Suprapubic skin (tissue), 4 donors: ENCODE data around the gene CBLL1. TPM values are rescaled to one million over a fixed set of nuclear protein-coding genes. Genes with fewer than 3 reads are reported as not detected.

ENCODE experiments used
- DNase-seq, 2 donors: peaks; one replicate each; pipeline ENCODE4 v3.0.0-alpha.2; 2019; ENCODE audit warnings: low spot score in 2 of 2
- H3K27ac ChIP-seq: fragments of 200-600 bp; sonication (generic); one replicate; pipeline ENCODE4 v1.5.1; 2019
- H3K27me3 ChIP-seq: fragments of 200-600 bp; sonication (generic); one replicate; pipeline ENCODE4 v1.5.1; 2019
- H3K36me3 ChIP-seq: fragments of 200-600 bp; sonication (generic); one replicate; pipeline ENCODE4 v1.5.1; 2019
- H3K4me1 ChIP-seq: fragments of 200-600 bp; sonication (generic); one replicate; pipeline ENCODE4 v1.5.1; 2019
- H3K4me3 ChIP-seq: fragments of 200-600 bp; sonication (generic); one replicate; pipeline ENCODE4 v1.5.1; 2019; ENCODE audit warnings: mild to moderate bottlenecking
- H3K9me3 ChIP-seq: fragments of 200-600 bp; sonication (generic); one replicate; pipeline ENCODE4 v1.5.1; 2019
- CTCF ChIP-seq, 2 donors: fragments of 200-600 bp in 1 of 2; fragments of 450-650 bp in 1 of 2; sonication (generic) in 1 of 2; IDR thresholded peaks; one replicate each; pipeline ENCODE4 v1.5.1; 2016 to 2019; ENCODE audit warnings: antibody characterized with exemption in 2 of 2, mild to moderate bottlenecking in 1 of 2, moderate library complexity in 1 of 2
- EP300 ChIP-seq: sonication (generic); formaldehyde crosslinking; IDR thresholded peaks from one replicate; pipeline ENCODE4 v1.6.1; 2017; ENCODE audit warnings: antibody characterized with exemption
- POLR2A ChIP-seq, 2 donors: fragments of 450-650 bp; IDR thresholded peaks; one replicate each; pipeline ENCODE4 v1.6.1; 2017; ENCODE audit warnings: antibody characterized with exemption in 2 of 2, mild to moderate bottlenecking in 2 of 2, moderate library complexity in 2 of 2
- POLR2AphosphoS5 ChIP-seq, 3 donors: sonication (generic); formaldehyde crosslinking; IDR thresholded peaks; one replicate each; pipeline ENCODE4 v1.6.1; 2017; ENCODE audit warnings: antibody characterized with exemption in 3 of 3
- WGBS: methylation state at CpG from one replicate; pipeline ENCODE4 v1.1.5; 2018; 5-methylcytosine and 5-hydroxymethylcytosine counted together
- total RNA-seq, 4 donors: library from RNA; depleted of rRNA; stranded (reverse); fragments of >200 nt; gene quantifications; one replicate each; pipeline ENCODE4 v1.1.0, GENCODE V29; 2016

CBLL1 gene
- total RNA-seq, 4 donors from 2014 or later: 47.4 to 63.0 (median 49.9) TPM

GRCh38 chr7:107701191-107701590 is 42.8 kb upstream of the CBLL1 start:
- Histone ChIP-seq H3K36me3 (no peaks in the 10 kb centered on the region), H3K27ac (no peak overlapping the region), H3K4me3 (no peak overlapping the region), H3K27me3 (no peaks in the 10 kb centered on the region), H3K9me3 (no peaks in the 10 kb centered on the region), H3K4me1 (no peaks in the 10 kb centered on the region)
- no peak for TF ChIP-seq CTCF (IDR thresholded peaks at IDR 0.05)
- no peak for TF ChIP-seq EP300
- no peak for TF ChIP-seq POLR2A (IDR thresholded peaks at IDR 0.05)
- TF ChIP-seq POLR2AphosphoS5 (IDR thresholded peaks at IDR 0.05): no peak
- WGBS: 73% methylated on average over 3 of the region's 3 CpGs
- no peak for DNase-seq

- Histone ChIP-seq H3K4me3 (no peak overlapping the region), H3K27ac (no peak overlapping the region), H3K9me3 (no peaks in the 10 kb centered on the region), H3K27me3 (no peaks in the 10 kb centered on the region), H3K36me3 (no peaks in the 10 kb centered on the region), H3K4me1 (no peaks in the 10 kb centered on the region)
- TF ChIP-seq EP300: no peak
- TF ChIP-seq POLR2A (IDR thresholded peaks at IDR 0.05): no peak
- TF ChIP-seq POLR2AphosphoS5 (IDR thresholded peaks at IDR 0.05): no peak
- no peak for TF ChIP-seq CTCF (IDR thresholded peaks at IDR 0.05)
- no peak for DNase-seq
These were observed 40.7 kb upstream of the CBLL1 start for GRCh38 chr7:107703219-107703618.

GRCh38 chr7:107703872-107704271 is 40.1 kb upstream of the CBLL1 start:
- TF ChIP-seq CTCF (IDR thresholded peaks at IDR 0.05) (no peak), EP300 (no peak), POLR2A (IDR thresholded peaks at IDR 0.05) (no peak), POLR2AphosphoS5 (IDR thresholded peaks at IDR 0.05) (no peak)
- no peaks in the 10 kb centered on the region for H3K4me1 ChIP-seq

GRCh38 chr7:107708956-107709355 is 35.0 kb upstream of the CBLL1 start:
- TF ChIP-seq EP300: no peak
- TF ChIP-seq CTCF (IDR thresholded peaks at IDR 0.05): no peak
- no peak for TF ChIP-seq POLR2A (IDR thresholded peaks at IDR 0.05)
- TF ChIP-seq POLR2AphosphoS5 (IDR thresholded peaks at IDR 0.05): no peak
- Histone ChIP-seq H3K36me3 (no peaks in the 10 kb centered on the region), H3K9me3 (no peaks in the 10 kb centered on the region), H3K27ac (no peak overlapping the region), H3K27me3 (no peaks in the 10 kb centered on the region), H3K4me1 (no peaks in the 10 kb centered on the region), H3K4me3 (no peak overlapping the region)
- WGBS: 89% methylated on average over 2 of the region's 2 CpGs
- no peak for DNase-seq

More at GRCh38 chr7:107703872-107704271, 40.1 kb upstream of the CBLL1 start:
- no peaks in the 10 kb centered on the region for H3K27me3 ChIP-seq
- H3K36me3 ChIP-seq: no peaks in the 10 kb centered on the region
- no peaks in the 10 kb centered on the region for H3K9me3 ChIP-seq
- DNase-seq: no peak
- no peak overlapping the region for H3K4me3 ChIP-seq
- 84% methylated on average over 3 of the region's 3 CpGs for WGBS
- H3K27ac ChIP-seq: no peak overlapping the region

GRCh38 chr7:107711301-107711700 is 32.6 kb upstream of the CBLL1 start:
- no peaks in the 10 kb centered on the region for H3K27me3 ChIP-seq
- H3K36me3 ChIP-seq: no peaks in the 10 kb centered on the region
- no peaks in the 10 kb centered on the region for H3K4me1 ChIP-seq
- no peaks in the 10 kb centered on the region for H3K9me3 ChIP-seq
- H3K27ac ChIP-seq: no peak overlapping the region
- DNase-seq: no peak
- H3K4me3 ChIP-seq: no peak overlapping the region
- TF ChIP-seq POLR2AphosphoS5 (IDR thresholded peaks at IDR 0.05): no peak
- no peak for TF ChIP-seq EP300
- no peak for TF ChIP-seq POLR2A (IDR thresholded peaks at IDR 0.05)
- TF ChIP-seq CTCF (IDR thresholded peaks at IDR 0.05): no peak
- 96% methylated on average over 1 of the region's 1 CpG for WGBS
